Adrenal gland (tissue), 12 donors: ENCODE results near the gene C18orf32. TPM values are rescaled to one million over a fixed set of nuclear protein-coding genes. Genes with fewer than 3 reads are reported as not detected.
"Not testable (repeated sequence)": the region's sequence is repeated elsewhere in the genome, so short reads cannot be mapped to it uniquely, and the experiment has no call there.

ENCODE experiments used
- DNase-seq, 7 donors: peaks; one replicate each; pipeline ENCODE4 v3.0.0-alpha.2; 2019 to 2020
- H3K27ac ChIP-seq, 5 donors: fragments of 200-600 bp; sonication (generic) in 4 of 5; 1 replicate in 3 of 5; 2 replicates in 2 of 5; pipeline versions ENCODE4 v1.5.1 to v1.8.0; 2016 to 2020; ENCODE audit warnings: mild to moderate bottlenecking in 1 of 5
- H3K27me3 ChIP-seq: fragments of 200-600 bp; 2 replicates; pipeline ENCODE4 v1.8.0; 2021
- H3K36me3 ChIP-seq, 2 donors: fragments of 200-600 bp; replicated peaks in 1 of 2; 1 replicate in 1 of 2; 2 replicates in 1 of 2; pipeline versions ENCODE4 v1.5.1 to v1.8.0; 2018 to 2022
- H3K4me1 ChIP-seq, 2 donors: fragments of 200-600 bp; replicated peaks in 1 of 2; 1 replicate in 1 of 2; 2 replicates in 1 of 2; pipeline versions ENCODE4 v1.5.1 to v1.8.0; 2018 to 2021
- H3K4me3 ChIP-seq, 4 donors: fragments of 200-600 bp; sonication (generic) in 3 of 4; one replicate each; pipeline ENCODE4 v1.5.1; 2016 to 2018
- H3K9me3 ChIP-seq, 3 donors: fragments of 200-600 bp; sonication (generic) in 1 of 3; replicated peaks in 1 of 3; 1 replicate in 2 of 3; 2 replicates in 1 of 3; pipeline versions ENCODE4 v1.5.1 to v1.8.0; 2016 to 2021
- CTCF ChIP-seq, 6 experiments: fragments of 450-650 bp in 4 of 6; fragments of 200-600 bp in 2 of 6; sonication (generic) in 1 of 6; IDR thresholded peaks; 1 replicate in 5 of 6; 2 replicates in 1 of 6; pipeline versions ENCODE4 v1.5.1 to v1.8.0; 2016 to 2021; ENCODE audit warnings: antibody characterized with exemption in 6 of 6, mild to moderate bottlenecking in 2 of 6, moderate library complexity in 1 of 6
- POLR2A ChIP-seq, 2 donors: fragments of 450-650 bp; IDR thresholded peaks; one replicate each; pipeline ENCODE4 v1.6.1; 2017; ENCODE audit warnings: antibody characterized with exemption in 2 of 2, mild to moderate bottlenecking in 2 of 2, moderate library complexity in 1 of 2
- WGBS, 4 donors: extraction: QIAGEN DNeasy Blood & Tissue Kit in 2 of 4; methylation state at CpG; one replicate each; pipeline versions ENCODE4 v1.1.5 to v1.1.7; 2013 to 2017; 5-methylcytosine and 5-hydroxymethylcytosine counted together
- intact Hi-C, 2 donors: fragments of 100-400 bp; cut with DNase I; formaldehyde crosslinking; loops; one replicate each; pipeline versions ENCODE4 v1.14.1 to v1.15.0; 2022 to 2023
- polyA plus RNA-seq, 3 donors: library from polyadenylated mRNA; stranded (reverse); fragments of 200-250 nt in 2 of 3; fragments of 350-450 nt in 1 of 3; fragmentation: Illumina TruSeq in 1 of 3; extraction: RNeasy Lipid Tissue Mini Kit (QIAGEN cat#74804) in 1 of 3; gene quantifications; one replicate each; pipeline ENCODE4 v1.2.3, GENCODE V29; 2013 to 2014
- total RNA-seq, 9 donors: library from RNA; depleted of rRNA in 4 of 9; stranded (reverse); fragments of >200 nt in 4 of 9; fragments of 120-200 nt in 1 of 9; fragmentation: NEBNext Ultra II Directional in 1 of 9; extraction: Animal tissue kit (Norgen Biotek cat#: 25700) in 1 of 9; gene quantifications; one replicate each; pipeline versions ENCODE4 v1.1.0 to v1.2.4, GENCODE V29; 2013 to 2023
- donor health status: healthy with polysubstance abuse.
- donor health status: Bipolar disorder and iron deficiency.
- donor health status: DM: yes; HTN: yes; CAD: no.
- donor health status: DM: no; HTN: no; CAD: no.
- donor health status: DM: no; HTN: no; CAD: no.
- donor health status: DM: yes; HTN: yes; CAD: no.

Gene C18orf32
- total and polyA plus RNA-seq, 12 donors, result 33.1 to 176 (median 75.3) TPM

- H3K36me3 ChIP-seq, result peaks cover 0 to 25% of the 10 kb centered on the region in 2 donors
- peak overlapping the region in 1 of 4 donors; percentile 16 for H3K4me3 ChIP-seq
- 60 to 74% (median 68%) methylated on average over 11 of the region's 11 CpGs for WGBS, 4 donors
- intact Hi-C loops, result no loop called here
- peaks cover 12 to 15% of the 10 kb centered on the region in 2 donors for H3K4me1 ChIP-seq
- H3K27me3 ChIP-seq, result no peaks in the 10 kb centered on the region
- DNase-seq, result peak in 4 of 7 donors; percentile 19 to 40 (median 28)
- TF ChIP-seq POLR2A (IDR thresholded peaks at IDR 0.05) (no peak), CTCF (IDR thresholded peaks at IDR 0.05) (no peak)
- H3K27ac ChIP-seq, result peak overlapping the region in 3 of 5 donors; percentile 21 to 75 (median 70)
- no peaks in the 10 kb centered on the region for H3K9me3 ChIP-seq
Measured at GRCh38 chr18:49476664-49477411, 10.2 kb downstream of the C18orf32 start.

- H3K4me3 ChIP-seq, H3K27me3 ChIP-seq, intact Hi-C loops, H3K27ac ChIP-seq, H3K9me3 ChIP-seq, DNase-seq, H3K36me3 ChIP-seq: not testable (repeated sequence)
- H3K4me1 ChIP-seq, result peaks cover 12 to 15% of the 10 kb centered on the region in 2 donors
- WGBS, 4 donors, result 94 to 97% (median 96%) methylated on average over 6 of the region's 6 CpGs
Measured at GRCh38 chr18:49474935-49475334, 12.1 kb downstream of the C18orf32 start.

- no peak for TF ChIP-seq CTCF (IDR thresholded peaks at IDR 0.05)
- Histone ChIP-seq H3K9me3 (no peaks in the 10 kb centered on the region), H3K4me3 (no peak overlapping the region), H3K27ac (peak overlapping the region in 3 of 5 donors; percentile 44 to 78 (median 75)), H3K36me3 (no peaks in the 10 kb centered on the region), H3K27me3 (no peaks in the 10 kb centered on the region), H3K4me1 (peaks cover 12 to 15% of the 10 kb centered on the region in 2 donors)
- 37 to 74% (median 44%) methylated on average over 4 of the region's 4 CpGs for WGBS, 4 donors
- intact Hi-C loops, result no loop called here
- DNase-seq, result peak in 4 of 7 donors; percentile 43 to 66 (median 51)
Measured at GRCh38 chr18:49473721-49474120, 13.3 kb downstream of the C18orf32 start.

- H3K4me3 ChIP-seq, result no peak overlapping the region
- 86 to 95% (median 89%) methylated on average over 3 of the region's 3 CpGs for WGBS, 4 donors
- no peak for DNase-seq
- intact Hi-C loops, result no loop called here
- H3K27ac ChIP-seq, result no peak overlapping the region
- H3K4me1 ChIP-seq, result peaks cover 12 to 14% of the 10 kb centered on the region in 2 donors
- TF ChIP-seq POLR2A (IDR thresholded peaks at IDR 0.05), result no peak
- no peak for TF ChIP-seq CTCF (IDR thresholded peaks at IDR 0.05)
- H3K9me3 ChIP-seq, result no peaks in the 10 kb centered on the region
- H3K36me3 ChIP-seq, result no peaks in the 10 kb centered on the region
- no peaks in the 10 kb centered on the region for H3K27me3 ChIP-seq
Measured at GRCh38 chr18:49472459-49472858, 14.6 kb downstream of the C18orf32 start.

GRCh38 chr18:49471532-49471931, 15.5 kb downstream of the C18orf32 start:
- Histone ChIP-seq H3K4me3 (no peak overlapping the region), H3K27ac (no peak overlapping the region), H3K27me3 (no peaks in the 10 kb centered on the region), H3K9me3 (no peaks in the 10 kb centered on the region), H3K36me3 (no peaks in the 10 kb centered on the region), H3K4me1 (peaks cover 3 to 7% of the 10 kb centered on the region in 2 donors)
- WGBS, 4 donors, result 82 to 92% (median 87%) methylated on average over 1 of the region's 1 CpG
- intact Hi-C loops, result no loop called here
- no peak for TF ChIP-seq CTCF (IDR thresholded peaks at IDR 0.05)
- no peak for TF ChIP-seq POLR2A (IDR thresholded peaks at IDR 0.05)
- no peak for DNase-seq
